IMR-90 (cell line): ENCODE results near the gene PEX6. TPM values are rescaled to one million over a fixed set of nuclear protein-coding genes. Genes with fewer than 3 reads are reported as not detected.

Experiments
- ATAC-seq: fragments of 200-7000 bp; cut with Tn5 transposase; 2 replicates; pipeline ENCODE4 v1.9.1; 2020; ENCODE audit warnings: low read depth, mild to moderate bottlenecking, moderate library complexity
- BruUV-seq: library from RNA; stranded (reverse); fragments of 400-500 nt; replicated peaks from 2 replicates; lab custom pipeline; 2021; lab: Mats Ljungman, UMichigan
- CTCF ChIA-PET: fragments of 300-600 bp; formaldehyde crosslinking; extraction: SDS; loops from one replicate; lab custom pipeline; 2021; ENCODE audit warnings: antibody characterized with exemption; lab: Yijun Ruan, JAX
- POLR2A ChIA-PET: fragments of 300-600 bp; sonication (Branson Sonifier 250); formaldehyde crosslinking; loops from one replicate; lab custom pipeline; 2022; ENCODE audit warnings: antibody characterized with exemption; ENCODE audit not compliant: unreplicated experiment; lab: Charles Lee
- DNase-seq: peaks from one replicate; pipeline ENCODE4 v3.0.0; 2013
- H2AFZ ChIP-seq: replicated peaks from 2 replicates; pipeline ENCODE3; 2013; ENCODE audit warnings: low read length, mild to moderate bottlenecking; ENCODE audit not compliant: poor library complexity
- H2AK5ac ChIP-seq: 2 replicates; pipeline ENCODE4 v1.6.1; 2013; ENCODE audit warnings: low read depth, low read length, inconsistent platforms
- H2AK9ac ChIP-seq: replicated peaks from 2 replicates; pipeline ENCODE3; 2013; ENCODE audit warnings: mild to moderate bottlenecking, low read depth, low read length, moderate library complexity; ENCODE audit not compliant: poor library complexity
- H2BK120ac ChIP-seq: 2 replicates; pipeline ENCODE4 v1.6.1; 2013; ENCODE audit warnings: low read depth, low read length, inconsistent platforms
- H2BK15ac ChIP-seq: 3 replicates; pipeline ENCODE4 v1.6.1; 2013; ENCODE audit warnings: low read depth, low read length, inconsistent platforms
- H2BK20ac ChIP-seq: 2 replicates; pipeline ENCODE4 v1.6.1; 2013; ENCODE audit warnings: low read depth, mild to moderate bottlenecking, inconsistent platforms, low read length, moderate library complexity
- H2BK5ac ChIP-seq: 2 replicates; pipeline ENCODE4 v1.6.1; 2013; ENCODE audit warnings: mild to moderate bottlenecking, low read depth, low read length, inconsistent platforms; ENCODE audit not compliant: poor library complexity, severe bottlenecking
- H3K14ac ChIP-seq: replicated peaks from 2 replicates; pipeline ENCODE4 v1.6.1; 2013; ENCODE audit warnings: low read depth, low read length, inconsistent platforms
- H3K18ac ChIP-seq: 2 replicates; pipeline ENCODE4 v1.6.1; 2013; ENCODE audit warnings: low read depth, low read length, control low read depth
- H3K23ac ChIP-seq: 2 replicates; pipeline ENCODE4 v1.6.1; 2013; ENCODE audit warnings: low read depth, low read length, inconsistent platforms
- H3K27ac ChIP-seq: 2 replicates; pipeline ENCODE4 v1.5.1; 2013; ENCODE audit warnings: mild to moderate bottlenecking, control low read depth, low read length; ENCODE audit not compliant: insufficient read depth
- H3K27me3 ChIP-seq: 2 replicates; pipeline ENCODE4 v1.6.1; 2013; ENCODE audit warnings: low read length; ENCODE audit not compliant: control insufficient read depth, insufficient read depth
- H3K36me3 ChIP-seq: 2 replicates; pipeline ENCODE4 v1.6.1; 2013; ENCODE audit warnings: low read length, mixed read lengths; ENCODE audit not compliant: control insufficient read depth, insufficient read depth
- H3K4ac ChIP-seq: 2 replicates; pipeline ENCODE4 v1.6.1; 2013; ENCODE audit warnings: low read depth, low read length, inconsistent platforms
- H3K4me1 ChIP-seq: 2 replicates; pipeline ENCODE4 v1.6.1; 2013; ENCODE audit warnings: low read length, mixed read lengths; ENCODE audit not compliant: control insufficient read depth, insufficient read depth
- H3K4me2 ChIP-seq: 2 replicates; pipeline ENCODE4 v1.6.1; 2013; ENCODE audit warnings: low read depth, mild to moderate bottlenecking, control low read depth, low read length, moderate library complexity
- H3K4me3 ChIP-seq: 2 replicates; pipeline ENCODE4 v1.5.1; 2013; ENCODE audit warnings: low read depth, mild to moderate bottlenecking, control low read depth, low read length, moderate library complexity; ENCODE audit not compliant: insufficient read depth
- H3K56ac ChIP-seq: 2 replicates; pipeline ENCODE4 v1.6.1; 2013; ENCODE audit warnings: low read length, inconsistent platforms; ENCODE audit not compliant: insufficient read depth; ENCODE audit errors: extremely low read depth
- H3K79me1 ChIP-seq, 2 experiments: 2 replicates each; pipeline ENCODE4 v1.6.1; 2013; ENCODE audit warnings: low read length in 2 of 2, inconsistent platforms in 1 of 2, low read depth in 1 of 2
- H3K9ac ChIP-seq: 2 replicates; pipeline ENCODE4 v1.6.1; 2013; ENCODE audit warnings: low read depth, low read length, control low read depth
- H3K9me1 ChIP-seq: 2 replicates; pipeline ENCODE4 v1.6.1; 2013; ENCODE audit warnings: low read length, inconsistent platforms; ENCODE audit not compliant: insufficient read depth
- H3K9me3 ChIP-seq: 2 replicates; pipeline ENCODE4 v1.6.1; 2013; ENCODE audit warnings: low read length; ENCODE audit not compliant: control insufficient read depth, insufficient read depth
- H4K20me1 ChIP-seq: 2 replicates; pipeline ENCODE4 v1.6.1; 2013; ENCODE audit warnings: low read length, inconsistent platforms; ENCODE audit not compliant: insufficient read depth
- H4K5ac ChIP-seq: 2 replicates; pipeline ENCODE4 v1.6.1; 2013; ENCODE audit warnings: mild to moderate bottlenecking, low read depth, low read length, control low read depth
- H4K8ac ChIP-seq, 2 experiments: 2 replicates each; pipeline ENCODE4 v1.6.1; 2013; ENCODE audit warnings: low read depth in 2 of 2, low read length in 2 of 2, control low read depth in 1 of 2, inconsistent platforms in 1 of 2
- H4K91ac ChIP-seq: 2 replicates; pipeline ENCODE4 v1.6.1; 2013; ENCODE audit warnings: low read depth, low read length, inconsistent platforms; ENCODE audit not compliant: insufficient read depth
- BHLHE40 ChIP-seq: fragments of 150-350 bp; IDR thresholded peaks from 2 replicates; pipeline ENCODE4 v1.6.1; 2016; ENCODE audit warnings: mild to moderate bottlenecking, low read depth, low read length
- CEBPB ChIP-seq: IDR thresholded peaks from 2 replicates; pipeline ENCODE4 v1.6.1; 2012; ENCODE audit warnings: low read depth, low read length, improper control_type of control experiment
- CHD1 ChIP-seq: IDR thresholded peaks from 2 replicates; pipeline ENCODE4 v1.6.1; 2012; ENCODE audit warnings: low read depth, low read length, improper control_type of control experiment
- FOS ChIP-seq: fragments of 150-350 bp; IDR thresholded peaks from 2 replicates; pipeline ENCODE4 v1.6.1; 2016; ENCODE audit warnings: low read depth, low read length
- MAFK ChIP-seq: IDR thresholded peaks from 2 replicates; pipeline ENCODE4 v1.6.1; 2012; ENCODE audit warnings: low read depth, low read length, improper control_type of control experiment
- MAZ ChIP-seq: IDR thresholded peaks from 2 replicates; pipeline ENCODE4 v1.6.1; 2012; ENCODE audit warnings: low read depth, mild to moderate bottlenecking, low read length, improper control_type of control experiment, moderate library complexity, borderline replicate concordance
- MXI1 ChIP-seq: IDR thresholded peaks from 2 replicates; pipeline ENCODE4 v1.6.1; 2012; ENCODE audit warnings: low read depth, mild to moderate bottlenecking, low read length, moderate library complexity, borderline replicate concordance
- NFE2L2 ChIP-seq: fragments of 150-350 bp; IDR thresholded peaks from 2 replicates; pipeline ENCODE4 v1.6.1; 2016; ENCODE audit warnings: low read depth, mild to moderate bottlenecking, low read length
- RAD21 ChIP-seq: IDR thresholded peaks from 2 replicates; pipeline ENCODE4 v1.6.1; 2012; ENCODE audit warnings: low read length, improper control_type of control experiment
- RCOR1 ChIP-seq: IDR thresholded peaks from 2 replicates; pipeline ENCODE4 v1.6.1; 2012; ENCODE audit warnings: mild to moderate bottlenecking, low read length, improper control_type of control experiment; ENCODE audit not compliant: insufficient replicate concordance
- RFX5 ChIP-seq: IDR thresholded peaks from 2 replicates; pipeline ENCODE4 v1.8.0; 2012; ENCODE audit warnings: low read depth, mild to moderate bottlenecking, low read length, moderate library complexity
- SMC3 ChIP-seq: fragments of 150-350 bp; IDR thresholded peaks from 2 replicates; pipeline ENCODE4 v1.6.1; 2016; ENCODE audit warnings: low read depth, mild to moderate bottlenecking, antibody characterized with exemption, low read length, moderate library complexity
- WGBS, 2 experiments: methylation state at CpG; one replicate each; pipeline versions ENCODE4 v1.1.5 to v1.1.7; 2013; ENCODE audit warnings: missing lambda C conversion rate in 2 of 2; ENCODE audit not compliant: insufficient read length in 1 of 2; ENCODE audit errors: extremely low coverage in 2 of 2; 5-methylcytosine and 5-hydroxymethylcytosine counted together
- dilution Hi-C: fragments of 300-500 bp; cut with HindIII; formaldehyde crosslinking; loops from one replicate; pipeline ENCODE4 v1.14.3; 2018; ENCODE audit warnings: low sequenced_read_pairs; ENCODE audit not compliant: unreplicated experiment
- in situ Hi-C: fragments of 300-500 bp; cut with MboI; formaldehyde crosslinking; loops from 3 replicates; pipeline ENCODE4 v1.14.3; 2019; ENCODE audit warnings: low sequenced_read_pairs, inconsistent platforms, mixed read lengths
- intact Hi-C: fragments of 100-400 bp; cut with micrococcal nuclease; formaldehyde crosslinking; loops from 2 replicates; pipeline ENCODE4 v1.10.0; 2022
- polyA plus RNA-seq, 3 experiments: library from polyadenylated mRNA; depleted of rRNA; stranded (reverse); fragments of >200 nt; gene quantifications; 2 replicates each; pipeline ENCODE4 v1.2.3, GENCODE V29; 2012; ENCODE audit warnings: low replicate concordance in 1 of 3
- total RNA-seq: library from RNA; depleted of rRNA; stranded (reverse); fragments of >200 nt; gene quantifications from 2 replicates; pipeline ENCODE4 v1.2.3, GENCODE V29; 2012
- TF ChIP-seq, protein P1 (sequence below): fragments of 150-350 bp; IDR thresholded peaks from 2 replicates; pipeline ENCODE4 v1.6.1; 2017; ENCODE audit warnings: mild to moderate bottlenecking, antibody characterized with exemption, low read length, low read depth
- TF ChIP-seq, protein P2 (sequence below): conservative IDR thresholded peaks from 2 replicates; pipeline ENCODE4 v1.5.1; 2012; ENCODE audit warnings: mild to moderate bottlenecking, low read depth, low read length, improper control_type of control experiment
- TF ChIP-seq, protein P3 (sequence below): fragments of 150-350 bp; IDR thresholded peaks from 2 replicates; pipeline ENCODE4 v1.6.1; 2016; ENCODE audit warnings: low read depth, mild to moderate bottlenecking, low read length, moderate library complexity, borderline replicate concordance

PEX6 gene
- total and polyA plus RNA-seq, 2 of the 4 experiments (the other 2 are of a cell fraction) = 10.4 to 10.6 TPM

DNA sequence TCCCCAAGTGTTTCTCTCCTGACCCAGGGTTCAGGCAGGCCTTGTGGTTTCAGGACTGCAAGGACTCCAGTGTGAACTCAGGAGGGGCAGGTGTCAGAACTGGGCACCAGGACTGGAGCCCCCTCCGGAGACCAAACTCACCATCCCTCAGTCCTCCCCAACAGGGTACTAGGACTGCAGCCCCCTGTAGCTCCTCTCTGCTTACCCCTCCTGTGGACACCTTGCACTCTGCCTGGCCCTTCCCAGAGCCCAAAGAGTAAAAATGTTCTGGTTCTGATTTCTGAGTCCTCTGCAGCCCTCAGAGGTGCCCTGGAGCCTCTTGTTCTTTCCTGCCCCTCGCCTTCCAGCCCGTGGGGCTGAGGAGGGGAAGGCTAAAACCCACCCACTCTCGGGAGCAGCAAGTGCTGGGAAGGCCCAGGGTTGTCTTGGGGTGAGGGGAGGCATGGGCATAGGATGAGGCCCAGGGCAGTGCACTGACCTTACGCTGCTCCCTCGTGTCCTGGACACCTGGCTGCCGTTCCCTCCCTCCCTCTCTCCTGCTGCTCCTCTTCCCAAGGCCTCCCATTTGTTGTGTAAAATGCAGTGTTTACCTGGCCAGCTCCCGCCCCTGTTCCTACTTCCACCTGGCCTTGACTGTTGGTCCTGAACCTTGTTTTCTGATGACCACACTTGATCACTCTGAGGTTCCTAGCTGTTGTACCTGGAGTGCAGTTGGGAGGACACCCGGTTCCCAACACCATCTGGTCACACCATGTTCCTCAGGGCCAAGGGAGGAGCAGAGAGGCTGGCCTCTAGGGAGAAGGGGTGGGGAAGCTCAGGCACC is 39.8 kb downstream of the PEX6 start:
- no peak overlapping the region for H3K27ac ChIP-seq
- no peak overlapping the region for H3K14ac ChIP-seq
- H4K8ac ChIP-seq = no peak overlapping the region
- H3K9ac ChIP-seq = no peak overlapping the region
- H3K4ac ChIP-seq = no peak overlapping the region
- no peak for ATAC-seq
- H2AK9ac ChIP-seq = no peak overlapping the region
- H3K79me1 ChIP-seq = peaks cover 18 to 30% of the 10 kb centered on the region in 2 experiments
- no peak overlapping the region for H3K4me3 ChIP-seq
- no peak overlapping the region for H3K23ac ChIP-seq
- no peaks in the 10 kb centered on the region; the same call in 1 of the 2 replicates for H4K20me1 ChIP-seq
- DNase-seq = no peak
- no peaks in the 10 kb centered on the region for H3K4me1 ChIP-seq
- intact Hi-C loops (no loop called here), in situ Hi-C loops (no loop called here), dilution Hi-C loops (no loop called here)
- peaks cover 3% of the 10 kb centered on the region; the same call in 1 of the 2 replicates for H3K9me1 ChIP-seq
- no peak overlapping the region for H3K4me2 ChIP-seq
- no peak overlapping the region for H2BK5ac ChIP-seq
- no peak overlapping the region for H2BK20ac ChIP-seq
- H3K36me3 ChIP-seq = peaks cover 38% of the 10 kb centered on the region
- H3K27me3 ChIP-seq = no peaks in the 10 kb centered on the region
- no peak overlapping the region for H2AK5ac ChIP-seq
- H3K9me3 ChIP-seq = no peaks in the 10 kb centered on the region
- H4K91ac ChIP-seq = no peak overlapping the region
- H2AFZ ChIP-seq = no peak overlapping the region
- no peak overlapping the region for H3K18ac ChIP-seq
- H3K56ac ChIP-seq = no peak overlapping the region
- BruUV-seq = no TSS peak
- H2BK15ac ChIP-seq = no peak overlapping the region
- ChIA-PET CTCF (no interaction called here), POLR2A (no interaction called here)
- no peak overlapping the region for H4K5ac ChIP-seq
- H2BK120ac ChIP-seq = no peak overlapping the region
- WGBS, 2 experiments = 60% methylated on average over 2 of the region's 9 CpGs; no CpG with 5 or more reads in 1 of the 2 experiments
- TF ChIP-seq SMC3 (no peak), CHD1 (no peak), MAFK (no peak), MAZ (no peak), RCOR1 (no peak), BHLHE40 (no peak), RAD21 (no peak), FOS (no peak), RFX5 (no peak), CEBPB (no peak), NFE2L2 (no peak), MXI1 (no peak)
- TF ChIP-seq, protein P1, sequence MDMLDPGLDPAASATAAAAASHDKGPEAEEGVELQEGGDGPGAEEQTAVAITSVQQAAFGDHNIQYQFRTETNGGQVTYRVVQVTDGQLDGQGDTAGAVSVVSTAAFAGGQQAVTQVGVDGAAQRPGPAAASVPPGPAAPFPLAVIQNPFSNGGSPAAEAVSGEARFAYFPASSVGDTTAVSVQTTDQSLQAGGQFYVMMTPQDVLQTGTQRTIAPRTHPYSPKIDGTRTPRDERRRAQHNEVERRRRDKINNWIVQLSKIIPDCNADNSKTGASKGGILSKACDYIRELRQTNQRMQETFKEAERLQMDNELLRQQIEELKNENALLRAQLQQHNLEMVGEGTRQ = no peak
- TF ChIP-seq, protein P2, sequence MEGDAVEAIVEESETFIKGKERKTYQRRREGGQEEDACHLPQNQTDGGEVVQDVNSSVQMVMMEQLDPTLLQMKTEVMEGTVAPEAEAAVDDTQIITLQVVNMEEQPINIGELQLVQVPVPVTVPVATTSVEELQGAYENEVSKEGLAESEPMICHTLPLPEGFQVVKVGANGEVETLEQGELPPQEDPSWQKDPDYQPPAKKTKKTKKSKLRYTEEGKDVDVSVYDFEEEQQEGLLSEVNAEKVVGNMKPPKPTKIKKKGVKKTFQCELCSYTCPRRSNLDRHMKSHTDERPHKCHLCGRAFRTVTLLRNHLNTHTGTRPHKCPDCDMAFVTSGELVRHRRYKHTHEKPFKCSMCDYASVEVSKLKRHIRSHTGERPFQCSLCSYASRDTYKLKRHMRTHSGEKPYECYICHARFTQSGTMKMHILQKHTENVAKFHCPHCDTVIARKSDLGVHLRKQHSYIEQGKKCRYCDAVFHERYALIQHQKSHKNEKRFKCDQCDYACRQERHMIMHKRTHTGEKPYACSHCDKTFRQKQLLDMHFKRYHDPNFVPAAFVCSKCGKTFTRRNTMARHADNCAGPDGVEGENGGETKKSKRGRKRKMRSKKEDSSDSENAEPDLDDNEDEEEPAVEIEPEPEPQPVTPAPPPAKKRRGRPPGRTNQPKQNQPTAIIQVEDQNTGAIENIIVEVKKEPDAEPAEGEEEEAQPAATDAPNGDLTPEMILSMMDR = no peak
- TF ChIP-seq, protein P3, sequence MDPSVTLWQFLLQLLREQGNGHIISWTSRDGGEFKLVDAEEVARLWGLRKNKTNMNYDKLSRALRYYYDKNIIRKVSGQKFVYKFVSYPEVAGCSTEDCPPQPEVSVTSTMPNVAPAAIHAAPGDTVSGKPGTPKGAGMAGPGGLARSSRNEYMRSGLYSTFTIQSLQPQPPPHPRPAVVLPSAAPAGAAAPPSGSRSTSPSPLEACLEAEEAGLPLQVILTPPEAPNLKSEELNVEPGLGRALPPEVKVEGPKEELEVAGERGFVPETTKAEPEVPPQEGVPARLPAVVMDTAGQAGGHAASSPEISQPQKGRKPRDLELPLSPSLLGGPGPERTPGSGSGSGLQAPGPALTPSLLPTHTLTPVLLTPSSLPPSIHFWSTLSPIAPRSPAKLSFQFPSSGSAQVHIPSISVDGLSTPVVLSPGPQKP = no peak
